ENCODE results near the gene RAET1G.
"Not testable (repeated sequence)": the region's sequence is repeated elsewhere in the genome, so short reads cannot be mapped to it uniquely, and the experiment has no call there.

Gene RAET1G

GRCh38 chr6:149967591-149967990 is 44.7 kb upstream of the RAET1G start:
- Histone ChIP-seq H3K4me2 (ENCODE audit: low read length) (no peak overlapping the region), H2BK12ac (ENCODE audit: low read length) (no peak overlapping the region), H4K12ac (ENCODE audit: low read depth, low read length) (no peak overlapping the region), H3K18ac (ENCODE audit: low read length) (no peak overlapping the region), H3K9ac (ENCODE audit: low read length) (no peak overlapping the region), H2BK120ac (ENCODE audit: insufficient read depth, low read length, poor library complexity) (no peak overlapping the region), H3K4ac (ENCODE audit: low read depth, low read length) (no peak overlapping the region), H2AFZ (ENCODE audit: insufficient read depth, low read length, poor library complexity) (no peak overlapping the region), H3K27me3 (ENCODE audit: insufficient read depth, low read length) (peaks cover 43% of the 10 kb centered on the region), H2AK5ac (ENCODE audit: low read length) (no peak overlapping the region), H3K36me3 (ENCODE audit: control insufficient read depth in 1 of 2, insufficient read depth in 2 of 2, low read length in 2 of 2) (no peaks in the 10 kb centered on the region), H3K27ac (ENCODE audit: low read depth, low read length) (no peak overlapping the region), H3K79me2 (ENCODE audit: control insufficient read depth, insufficient read depth, low read length, poor library complexity) (no peaks in the 10 kb centered on the region), H2BK5ac (ENCODE audit: low read depth, low read length, poor library complexity) (no peak overlapping the region), H3K4me1 (ENCODE audit: control insufficient read depth in 1 of 2, insufficient read depth in 2 of 2, low read length in 2 of 2) (peaks cover 9 to 18% of the 10 kb centered on the region in 2 experiments), H3K79me1 (ENCODE audit: low read length) (no peaks in the 10 kb centered on the region), H3K23ac (ENCODE audit: low read length) (no peak overlapping the region), H3K9me3 (ENCODE audit: insufficient read depth, low read depth, low read length) (peaks cover 11% of the 10 kb centered on the region), H4K8ac (ENCODE audit: low read depth, low read length) (no peak overlapping the region), H4K91ac (ENCODE audit: low read depth, low read length) (no peak overlapping the region), H3K14ac (ENCODE audit: low read length) (no peak overlapping the region), H3K4me3 (ENCODE audit: low read depth, low read length) (no peak overlapping the region)
- WGBS (ENCODE audit: extremely low coverage, insufficient coverage, insufficient read length) = no CpG with 5 or more reads among the region's 4 CpGs
- no peak for DNase-seq

- H3K79me2 ChIP-seq (ENCODE audit: control insufficient read depth, insufficient read depth, low read length, poor library complexity); H3K23ac ChIP-seq (ENCODE audit: low read length); H2BK12ac ChIP-seq (ENCODE audit: low read length); H3K4me3 ChIP-seq (ENCODE audit: low read depth, low read length); H3K4me2 ChIP-seq (ENCODE audit: low read length); H3K79me1 ChIP-seq (ENCODE audit: low read length); DNase-seq; H3K27ac ChIP-seq (ENCODE audit: low read depth, low read length); H3K36me3 ChIP-seq (ENCODE audit: control insufficient read depth in 1 of 2, insufficient read depth in 2 of 2, low read length in 2 of 2); H2BK120ac ChIP-seq (ENCODE audit: insufficient read depth, low read length, poor library complexity); H3K14ac ChIP-seq (ENCODE audit: low read length); H3K4ac ChIP-seq (ENCODE audit: low read depth, low read length); H4K12ac ChIP-seq (ENCODE audit: low read depth, low read length); H4K8ac ChIP-seq (ENCODE audit: low read depth, low read length); H2AK5ac ChIP-seq (ENCODE audit: low read length); H3K18ac ChIP-seq (ENCODE audit: low read length); H4K91ac ChIP-seq (ENCODE audit: low read depth, low read length); H2AFZ ChIP-seq (ENCODE audit: insufficient read depth, low read length, poor library complexity); H2BK5ac ChIP-seq (ENCODE audit: low read depth, low read length, poor library complexity); H3K9ac ChIP-seq (ENCODE audit: low read length): not testable (repeated sequence)
- H3K9me3 ChIP-seq (ENCODE audit: insufficient read depth, low read depth, low read length) = peaks cover 11% of the 10 kb centered on the region
- no CpG with 5 or more reads among the region's 2 CpGs for WGBS (ENCODE audit: extremely low coverage, insufficient coverage, insufficient read length)
- peaks cover 47% of the 10 kb centered on the region for H3K27me3 ChIP-seq (ENCODE audit: insufficient read depth, low read length)
- peaks cover 9 to 18% of the 10 kb centered on the region in 2 experiments for H3K4me1 ChIP-seq (ENCODE audit: control insufficient read depth in 1 of 2, insufficient read depth in 2 of 2, low read length in 2 of 2)
Measured at GRCh38 chr6:149966319-149966718, 43.4 kb upstream of the RAET1G start.

GRCh38 chr6:149965194-149966020 is 42.5 kb upstream of the RAET1G start:
- H3K14ac ChIP-seq (ENCODE audit: low read length) = no peak overlapping the region
- no peaks in the 10 kb centered on the region for H3K36me3 ChIP-seq (ENCODE audit: control insufficient read depth in 1 of 2, insufficient read depth in 2 of 2, low read length in 2 of 2)
- H4K8ac ChIP-seq (ENCODE audit: low read depth, low read length) = no peak overlapping the region
- H2BK5ac ChIP-seq (ENCODE audit: low read depth, low read length, poor library complexity) = no peak overlapping the region
- H3K9me3 ChIP-seq (ENCODE audit: insufficient read depth, low read depth, low read length) = peaks cover 11% of the 10 kb centered on the region
- H2AFZ ChIP-seq (ENCODE audit: insufficient read depth, low read length, poor library complexity) = no peak overlapping the region
- H2BK120ac ChIP-seq (ENCODE audit: insufficient read depth, low read length, poor library complexity) = no peak overlapping the region
- H2AK5ac ChIP-seq (ENCODE audit: low read length) = no peak overlapping the region
- H4K91ac ChIP-seq (ENCODE audit: low read depth, low read length) = no peak overlapping the region
- H3K23ac ChIP-seq (ENCODE audit: low read length) = no peak overlapping the region
- no peaks in the 10 kb centered on the region for H3K79me2 ChIP-seq (ENCODE audit: control insufficient read depth, insufficient read depth, low read length, poor library complexity)
- peaks cover 9 to 18% of the 10 kb centered on the region in 2 experiments for H3K4me1 ChIP-seq (ENCODE audit: control insufficient read depth in 1 of 2, insufficient read depth in 2 of 2, low read length in 2 of 2)
- H4K12ac ChIP-seq (ENCODE audit: low read depth, low read length) = no peak overlapping the region
- no peak overlapping the region for H3K4ac ChIP-seq (ENCODE audit: low read depth, low read length)
- peak overlapping the region; percentile 61 for H3K4me2 ChIP-seq (ENCODE audit: low read length)
- H3K18ac ChIP-seq (ENCODE audit: low read length) = no peak overlapping the region
- H3K27me3 ChIP-seq (ENCODE audit: insufficient read depth, low read length) = peaks cover 54% of the 10 kb centered on the region
- no peaks in the 10 kb centered on the region for H3K79me1 ChIP-seq (ENCODE audit: low read length)
- H2BK12ac ChIP-seq (ENCODE audit: low read length) = no peak overlapping the region
- H3K27ac ChIP-seq (ENCODE audit: low read depth, low read length) = no peak overlapping the region
- H3K4me3 ChIP-seq (ENCODE audit: low read depth, low read length) = no peak overlapping the region
- no peak for DNase-seq
- no CpG with 5 or more reads among the region's 38 CpGs for WGBS (ENCODE audit: extremely low coverage, insufficient coverage, insufficient read length)
- H3K9ac ChIP-seq (ENCODE audit: low read length) = no peak overlapping the region

GRCh38 chr6:149964308-149965193 is 41.6 kb upstream of the RAET1G start:
- H3K14ac ChIP-seq (ENCODE audit: low read length) = no peak overlapping the region
- peak overlapping the region; percentile 38 for H3K4me3 ChIP-seq (ENCODE audit: low read depth, low read length)
- H3K27ac ChIP-seq (ENCODE audit: low read depth, low read length) = no peak overlapping the region
- H3K9ac ChIP-seq (ENCODE audit: low read length) = no peak overlapping the region
- H3K4ac ChIP-seq (ENCODE audit: low read depth, low read length) = no peak overlapping the region
- no peak overlapping the region for H2BK12ac ChIP-seq (ENCODE audit: low read length)
- no peak overlapping the region for H2BK5ac ChIP-seq (ENCODE audit: low read depth, low read length, poor library complexity)
- H2AFZ ChIP-seq (ENCODE audit: insufficient read depth, low read length, poor library complexity) = peak overlapping the region; percentile 50
- no peak overlapping the region for H2AK5ac ChIP-seq (ENCODE audit: low read length)
- DNase-seq = no peak
- no CpG with 5 or more reads among the region's 103 CpGs for WGBS (ENCODE audit: extremely low coverage, insufficient coverage, insufficient read length)
- H2BK120ac ChIP-seq (ENCODE audit: insufficient read depth, low read length, poor library complexity) = no peak overlapping the region
- no peaks in the 10 kb centered on the region for H3K79me2 ChIP-seq (ENCODE audit: control insufficient read depth, insufficient read depth, low read length, poor library complexity)
- H3K9me3 ChIP-seq (ENCODE audit: insufficient read depth, low read depth, low read length) = peaks cover 10% of the 10 kb centered on the region
- peak overlapping the region; percentile 61 for H3K4me2 ChIP-seq (ENCODE audit: low read length)
- peaks cover 9 to 18% of the 10 kb centered on the region in 2 experiments for H3K4me1 ChIP-seq (ENCODE audit: control insufficient read depth in 1 of 2, insufficient read depth in 2 of 2, low read length in 2 of 2)
- H4K12ac ChIP-seq (ENCODE audit: low read depth, low read length) = no peak overlapping the region
- no peak overlapping the region for H4K8ac ChIP-seq (ENCODE audit: low read depth, low read length)
- H3K18ac ChIP-seq (ENCODE audit: low read length) = no peak overlapping the region
- H3K79me1 ChIP-seq (ENCODE audit: low read length) = no peaks in the 10 kb centered on the region
- no peaks in the 10 kb centered on the region for H3K36me3 ChIP-seq (ENCODE audit: control insufficient read depth in 1 of 2, insufficient read depth in 2 of 2, low read length in 2 of 2)
- H4K91ac ChIP-seq (ENCODE audit: low read depth, low read length) = no peak overlapping the region
- no peak overlapping the region for H3K23ac ChIP-seq (ENCODE audit: low read length)
- peaks cover 51% of the 10 kb centered on the region for H3K27me3 ChIP-seq (ENCODE audit: insufficient read depth, low read length)
